Stimulated activated memory B cell treated with anti-CD40 and anti-IgM and Interleukin-4, amounts not matched to agents 10 μg/mL and 1 μg/mL and 100 μg/mL, for 72 hours (primary cell): ENCODE measurements around the gene EIF4H.
"Not testable (repeated sequence)": the region's sequence is repeated elsewhere in the genome, so short reads cannot be mapped to it uniquely, and the experiment has no call there.

Experiments used
- ATAC-seq: fragments of 150-1000 bp; cut with Tn5 transposase; 2 replicates; pipeline ENCODE4 v1.10.0; 2021
- H3K27ac Mint-ChIP-seq: one replicate; pipeline ENCODE4 v1.8.0; 2022; ENCODE audit warnings: mild to moderate bottlenecking, mixed read lengths
- H3K27me3 Mint-ChIP-seq: one replicate; pipeline ENCODE4 v1.8.0; 2022; ENCODE audit warnings: mixed read lengths
- H3K36me3 Mint-ChIP-seq: one replicate; pipeline ENCODE4 v1.8.0; 2022; ENCODE audit warnings: mixed read lengths
- H3K4me1 Mint-ChIP-seq: one replicate; pipeline ENCODE4 v1.8.0; 2022; ENCODE audit warnings: mixed read lengths
- H3K4me3 Mint-ChIP-seq: one replicate; pipeline ENCODE4 v1.8.0; 2022; ENCODE audit warnings: mild to moderate bottlenecking, moderate library complexity, mixed read lengths
- H3K9me3 Mint-ChIP-seq: one replicate; pipeline ENCODE4 v1.8.0; 2022; ENCODE audit warnings: mixed read lengths

Gene EIF4H

GRCh38 chr7:74222851-74223710, 48.9 kb downstream of the EIF4H start:
- H3K36me3 Mint-ChIP-seq = peaks cover 67% of the 10 kb centered on the region
- H3K27ac Mint-ChIP-seq = peak overlapping the region; percentile 25
- H3K4me3 Mint-ChIP-seq = no peak overlapping the region
- ATAC-seq = no peak
- H3K9me3 Mint-ChIP-seq = no peaks in the 10 kb centered on the region
- H3K4me1 Mint-ChIP-seq = peaks cover 57% of the 10 kb centered on the region
- H3K27me3 Mint-ChIP-seq = no peaks in the 10 kb centered on the region

DNA sequence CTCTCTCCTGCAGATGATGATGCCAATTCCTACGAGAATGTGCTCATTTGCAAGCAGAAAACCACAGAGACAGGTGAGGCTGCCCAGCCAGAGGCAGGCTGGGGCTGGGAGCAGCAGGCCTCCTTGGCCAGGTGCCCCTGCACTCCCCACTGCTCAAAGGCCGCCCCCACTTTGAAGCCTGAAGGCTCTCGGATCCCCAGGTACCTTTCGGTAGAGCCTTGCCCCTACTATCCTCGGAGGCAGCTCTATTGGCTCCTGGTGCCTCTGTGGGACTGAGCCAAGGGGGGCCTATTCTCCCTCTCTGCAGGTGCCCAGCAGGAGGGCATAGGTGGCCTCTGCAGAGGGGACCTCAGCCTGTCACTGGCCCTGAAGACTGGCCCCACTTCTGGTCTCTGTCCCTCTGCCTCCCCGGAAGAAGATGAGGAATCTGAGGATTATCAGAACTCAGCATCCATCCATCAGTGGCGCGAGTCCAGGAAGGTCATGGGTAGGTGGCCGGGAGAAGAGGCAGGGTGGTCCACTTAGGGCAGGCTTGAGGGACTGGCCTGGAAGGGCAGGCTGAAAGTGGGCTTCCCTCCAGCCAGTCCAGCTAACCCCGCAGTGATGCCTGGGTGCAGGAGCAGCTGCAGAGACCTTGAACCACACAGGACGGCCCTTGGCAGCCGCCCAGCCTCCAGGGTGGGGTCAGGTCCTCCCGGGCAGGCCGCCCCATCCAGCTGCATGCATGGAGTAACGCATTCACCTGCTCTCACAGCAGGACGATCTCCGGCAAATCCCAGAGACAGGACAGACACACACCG, 49.8 kb downstream of the EIF4H start:
- no peaks in the 10 kb centered on the region for H3K27me3 Mint-ChIP-seq
- peaks cover 62% of the 10 kb centered on the region for H3K36me3 Mint-ChIP-seq
- peaks cover 52% of the 10 kb centered on the region for H3K4me1 Mint-ChIP-seq
- peak overlapping the region; percentile 25 for H3K27ac Mint-ChIP-seq
- peak; percentile 31 for ATAC-seq
- no peaks in the 10 kb centered on the region for H3K9me3 Mint-ChIP-seq
- H3K4me3 Mint-ChIP-seq = no peak overlapping the region

GRCh38 chr7:74224511-74224832, 50.3 kb downstream of the EIF4H start:
- no peak for ATAC-seq
- H3K4me1 Mint-ChIP-seq = peaks cover 58% of the 10 kb centered on the region
- no peak overlapping the region for H3K27ac Mint-ChIP-seq
- H3K9me3 Mint-ChIP-seq = no peaks in the 10 kb centered on the region
- H3K4me3 Mint-ChIP-seq = no peak overlapping the region
- H3K36me3 Mint-ChIP-seq = peaks cover 68% of the 10 kb centered on the region
- no peaks in the 10 kb centered on the region for H3K27me3 Mint-ChIP-seq

DNA sequence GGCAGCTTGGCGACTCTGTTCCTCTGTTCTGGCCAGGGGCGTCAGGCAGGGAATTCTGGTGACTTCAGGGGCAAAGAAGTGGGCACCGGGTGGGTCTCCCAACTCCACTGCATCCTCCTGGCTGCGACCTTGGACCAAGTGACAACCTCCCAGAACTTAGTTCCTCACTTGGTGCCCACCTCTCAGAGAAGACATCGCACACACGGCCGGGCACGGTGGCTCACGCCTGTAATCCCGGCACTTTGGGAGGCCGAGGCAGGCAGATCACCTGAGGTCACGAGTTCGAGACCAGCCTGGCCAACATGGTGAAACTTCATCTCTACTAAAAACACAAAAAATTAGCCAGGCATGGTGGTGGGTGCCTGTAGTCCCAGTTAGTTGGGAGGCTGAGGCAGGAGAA, 50.8 kb downstream of the EIF4H start:
- ATAC-seq, H3K27ac Mint-ChIP-seq, H3K9me3 Mint-ChIP-seq, H3K27me3 Mint-ChIP-seq: not testable (repeated sequence)
- peaks cover 60% of the 10 kb centered on the region for H3K4me1 Mint-ChIP-seq
- H3K4me3 Mint-ChIP-seq = peak overlapping the region; percentile 7
- H3K36me3 Mint-ChIP-seq = peaks cover 68% of the 10 kb centered on the region

DNA sequence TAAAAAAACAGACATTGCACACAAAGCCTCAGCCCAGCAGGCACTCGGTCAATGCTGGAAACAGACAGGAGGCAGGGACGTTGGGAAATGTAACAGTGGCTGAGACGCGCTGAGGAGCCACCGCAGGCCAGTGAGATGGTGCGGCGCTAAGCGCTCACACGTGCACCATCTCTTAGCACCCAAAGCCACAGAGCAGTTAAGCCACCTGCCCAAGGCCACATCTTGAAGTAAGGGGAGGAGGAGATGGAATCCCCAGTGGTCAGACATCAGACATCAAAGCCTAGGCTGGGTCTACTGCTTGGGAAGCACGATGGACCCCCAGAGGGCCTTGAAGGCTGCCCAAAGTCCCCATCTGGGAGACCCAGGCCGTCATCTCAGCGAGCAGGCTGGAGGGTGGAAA, 51.2 kb downstream of the EIF4H start:
- Mint-ChIP-seq H3K4me3 (no peak overlapping the region), H3K4me1 (peaks cover 62% of the 10 kb centered on the region), H3K9me3 (no peaks in the 10 kb centered on the region)

DNA sequence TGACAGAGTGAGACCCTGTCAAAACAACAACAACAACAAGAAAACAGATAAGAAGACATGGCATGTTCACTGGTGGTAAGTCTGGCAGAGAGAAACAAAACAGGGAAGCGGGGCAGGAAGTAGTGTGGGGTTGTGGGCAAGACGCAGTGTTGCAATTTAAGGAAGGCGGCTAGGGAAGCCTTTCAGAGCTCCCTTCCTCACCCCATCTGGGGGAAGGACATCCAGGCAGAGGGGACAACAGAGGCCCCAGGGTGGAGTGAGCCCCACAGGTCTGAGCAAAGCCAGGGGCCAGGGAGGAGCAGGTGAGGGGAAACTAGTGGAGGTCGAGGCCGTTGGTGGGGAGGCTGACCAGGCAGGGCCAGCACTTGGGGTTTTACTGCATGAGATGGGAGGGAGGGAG, 52.5 kb downstream of the EIF4H start:
- peaks cover 70% of the 10 kb centered on the region for H3K4me1 Mint-ChIP-seq
- no peak overlapping the region for H3K4me3 Mint-ChIP-seq
- H3K27ac Mint-ChIP-seq = peak overlapping the region; percentile 26
- no peaks in the 10 kb centered on the region for H3K9me3 Mint-ChIP-seq
- ATAC-seq = no peak
- H3K36me3 Mint-ChIP-seq = peaks cover 74% of the 10 kb centered on the region
- no peaks in the 10 kb centered on the region for H3K27me3 Mint-ChIP-seq

More for the DNA sequence above, 51.2 kb downstream of the EIF4H start:
- ATAC-seq = no peak
- Mint-ChIP-seq H3K27ac (no peak overlapping the region), H3K36me3 (peaks cover 68% of the 10 kb centered on the region), H3K27me3 (no peaks in the 10 kb centered on the region)

GRCh38 chr7:74228951-74229900, 55.1 kb downstream of the EIF4H start:
- H3K9me3 Mint-ChIP-seq = no peaks in the 10 kb centered on the region

GRCh38 chr7:74230446-74231231, 56.5 kb downstream of the EIF4H start:
- Mint-ChIP-seq H3K4me3 (peak overlapping the region; percentile 40), H3K36me3 (peaks cover 70% of the 10 kb centered on the region), H3K4me1 (peaks cover 60% of the 10 kb centered on the region), H3K9me3 (no peaks in the 10 kb centered on the region), H3K27me3 (no peaks in the 10 kb centered on the region), H3K27ac (peak overlapping the region; percentile 90)
- ATAC-seq = peak; percentile 77

More at GRCh38 chr7:74228951-74229900, 55.1 kb downstream of the EIF4H start:
- Mint-ChIP-seq H3K36me3 (peaks cover 70% of the 10 kb centered on the region), H3K4me3 (peak overlapping the region; percentile 31), H3K27me3 (no peaks in the 10 kb centered on the region), H3K27ac (peak overlapping the region; percentile 90), H3K4me1 (peaks cover 61% of the 10 kb centered on the region)
- ATAC-seq = no peak

GRCh38 chr7:74231232-74231590, 57.1 kb downstream of the EIF4H start:
- Mint-ChIP-seq H3K4me3 (peak overlapping the region; percentile 40), H3K36me3 (peaks cover 67% of the 10 kb centered on the region), H3K4me1 (peaks cover 57% of the 10 kb centered on the region), H3K27me3 (no peaks in the 10 kb centered on the region), H3K27ac (peak overlapping the region; percentile 90), H3K9me3 (no peaks in the 10 kb centered on the region)
- peak; percentile 94 for ATAC-seq

GRCh38 chr7:74233655-74234285, 59.6 kb downstream of the EIF4H start:
- Mint-ChIP-seq H3K9me3 (no peaks in the 10 kb centered on the region), H3K27ac (peak overlapping the region; percentile 33), H3K36me3 (peaks cover 71% of the 10 kb centered on the region)

DNA sequence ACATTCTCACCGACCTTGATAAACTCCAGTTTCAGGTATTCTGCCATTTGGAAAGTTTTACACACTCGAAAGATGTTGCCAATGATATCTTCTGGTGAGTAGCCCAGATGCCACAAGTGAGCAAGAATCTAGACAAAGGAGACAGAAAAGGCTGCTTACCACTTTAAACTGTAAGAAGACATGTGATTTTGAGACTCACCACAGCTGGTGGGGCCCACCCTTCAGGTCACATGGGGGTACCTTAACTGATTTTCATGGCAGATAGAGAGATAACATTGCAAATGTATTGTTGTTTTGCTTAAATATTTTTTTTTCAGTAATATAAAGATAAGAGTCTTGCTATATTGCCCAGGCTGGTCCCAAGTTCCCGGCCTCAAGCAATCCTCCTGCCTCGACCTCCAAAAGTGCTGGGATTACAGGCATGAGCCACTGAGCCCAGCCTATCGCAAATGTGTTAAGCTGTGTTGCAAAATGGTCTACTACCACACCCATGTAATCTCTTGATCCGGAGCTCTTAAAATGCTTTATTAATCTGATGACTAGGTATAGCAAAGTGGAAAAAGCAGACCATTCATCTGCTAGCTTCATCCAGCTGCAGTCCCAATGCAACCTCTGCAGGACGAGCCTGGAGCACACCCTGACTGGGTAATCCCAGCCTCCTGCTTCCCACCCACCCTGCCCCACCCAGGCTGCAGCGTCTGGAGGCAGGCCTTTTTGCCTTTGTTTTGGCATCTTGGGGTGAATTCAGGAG, 61.5 kb downstream of the EIF4H start:
- Mint-ChIP-seq H3K9me3 (no peaks in the 10 kb centered on the region), H3K4me1 (peaks cover 33% of the 10 kb centered on the region), H3K4me3 (no peak overlapping the region), H3K27ac (peak overlapping the region; percentile 33), H3K27me3 (no peaks in the 10 kb centered on the region), H3K36me3 (peaks cover 66% of the 10 kb centered on the region)
- no peak for ATAC-seq

More at GRCh38 chr7:74233655-74234285, 59.6 kb downstream of the EIF4H start:
- no peak for ATAC-seq
- H3K4me1 Mint-ChIP-seq = peaks cover 47% of the 10 kb centered on the region
- no peak overlapping the region for H3K4me3 Mint-ChIP-seq
- no peaks in the 10 kb centered on the region for H3K27me3 Mint-ChIP-seq

GRCh38 chr7:74236284-74236683, 62.1 kb downstream of the EIF4H start:
- Mint-ChIP-seq H3K4me3 (no peak overlapping the region), H3K27me3 (no peaks in the 10 kb centered on the region), H3K4me1 (peaks cover 31% of the 10 kb centered on the region), H3K27ac (no peak overlapping the region), H3K36me3 (peaks cover 67% of the 10 kb centered on the region), H3K9me3 (no peaks in the 10 kb centered on the region)
- no peak for ATAC-seq

- no peak overlapping the region for H3K27ac Mint-ChIP-seq
- no peaks in the 10 kb centered on the region for H3K9me3 Mint-ChIP-seq
- no peak overlapping the region for H3K4me3 Mint-ChIP-seq
- no peak for ATAC-seq
- peaks cover 61% of the 10 kb centered on the region for H3K36me3 Mint-ChIP-seq
- peaks cover 37% of the 10 kb centered on the region for H3K4me1 Mint-ChIP-seq
- H3K27me3 Mint-ChIP-seq = no peaks in the 10 kb centered on the region
These were observed 66.3 kb downstream of the EIF4H start for GRCh38 chr7:74240482-74240881.
